MCF 10A (cell line): ENCODE results near the gene GRIN2C. TPM values are rescaled to one million over a fixed set of nuclear protein-coding genes. Genes with fewer than 3 reads are reported as not detected.
"Not testable (repeated sequence)": the region's sequence is repeated elsewhere in the genome, so short reads cannot be mapped to it uniquely, and the experiment has no call there.

Experiments
- BruUV-seq: library from RNA; stranded (reverse); fragments of 400-500 nt; replicated peaks from 2 replicates; lab custom pipeline; 2021; lab: Mats Ljungman, UMichigan
- CTCF ChIA-PET: fragments of 300-600 bp; sonication (Branson Sonifier 250); formaldehyde crosslinking; extraction: SDS; loops from one replicate; lab custom pipeline; 2021; ENCODE audit warnings: antibody characterized with exemption, inconsistent platforms; lab: Yijun Ruan, JAX
- POLR2A ChIA-PET: fragments of 300-600, 350-650 bp; sonication (Branson Sonifier 250); formaldehyde crosslinking; extraction: SDS; loops from one replicate; lab custom pipeline; 2020; ENCODE audit warnings: antibody characterized with exemption, inconsistent platforms; lab: Yijun Ruan, JAX
- DNase-seq: peaks from one replicate; pipeline ENCODE4 v3.0.0-alpha.2; 2018; ENCODE audit not compliant: unreplicated experiment
- H3K27ac Mint-ChIP-seq: one replicate; pipeline ENCODE4 v1.8.0; 2022; ENCODE audit warnings: mild to moderate bottlenecking, low read depth, mixed read lengths; ENCODE audit not compliant: unreplicated experiment
- H3K27me3 Mint-ChIP-seq: one replicate; pipeline ENCODE4 v1.8.0; 2022; ENCODE audit warnings: mixed read lengths; ENCODE audit not compliant: insufficient read depth, unreplicated experiment
- H3K36me3 Mint-ChIP-seq: one replicate; pipeline ENCODE4 v1.8.0; 2022; ENCODE audit warnings: mild to moderate bottlenecking, moderate library complexity, mixed read lengths; ENCODE audit not compliant: insufficient read depth, unreplicated experiment
- H3K4me1 Mint-ChIP-seq: one replicate; pipeline ENCODE4 v1.8.0; 2022; ENCODE audit warnings: mixed read lengths; ENCODE audit not compliant: insufficient read depth, unreplicated experiment
- H3K4me3 Mint-ChIP-seq: one replicate; pipeline ENCODE4 v1.8.0; 2022; ENCODE audit warnings: mild to moderate bottlenecking, moderate library complexity, mixed read lengths; ENCODE audit not compliant: unreplicated experiment
- H3K9me3 Mint-ChIP-seq: one replicate; pipeline ENCODE4 v1.8.0; 2022; ENCODE audit warnings: mixed read lengths; ENCODE audit not compliant: unreplicated experiment
- CTCF ChIP-seq: fragments of 200-600 bp; IDR thresholded peaks from one replicate; pipeline ENCODE4 v1.8.0; 2022; ENCODE audit warnings: antibody characterized with exemption, mild to moderate bottlenecking; ENCODE audit not compliant: unreplicated experiment
- intact Hi-C: fragments of 100-400 bp; cut with micrococcal nuclease; formaldehyde crosslinking; loops from 2 replicates; pipeline ENCODE4 v1.14.1; 2022
- total RNA-seq: library from RNA; stranded (reverse); gene quantifications from 2 replicates; pipeline ENCODE4 v1.2.3, GENCODE V29; 2022

Gene GRIN2C
- total RNA-seq, 1 experiment from 2014 or later, result 0.28 TPM

- BruUV-seq, result no TSS peak
- ChIA-PET CTCF (interaction anchor here (1.4 to 1.5 kb wide), 2 partner anchors 79 to 90 kb away, joined by 3 to 7 read pairs; no protein-coding TSS in a partner anchor), POLR2A (no interaction called here)
- peaks cover 22% of the 10 kb centered on the region for H3K4me1 Mint-ChIP-seq
- peaks cover 29% of the 10 kb centered on the region for H3K36me3 Mint-ChIP-seq
- peak; percentile 46 for DNase-seq
- TF ChIP-seq CTCF, result no peak
- no peaks in the 10 kb centered on the region for H3K27me3 Mint-ChIP-seq
- H3K4me3 Mint-ChIP-seq, result no peak overlapping the region
- no peaks in the 10 kb centered on the region for H3K9me3 Mint-ChIP-seq
- no peak overlapping the region for H3K27ac Mint-ChIP-seq
- intact Hi-C loops, result loop anchor here (5.0 kb wide), 1 partner anchor 332 kb away; no protein-coding TSS in a partner anchor
Observed at GRCh38 chr17:74870512-74870911, 10.8 kb upstream of the GRIN2C start.

GRCh38 chr17:74870028-74870427 lies 10.3 kb upstream of the GRIN2C start:
- H3K4me1 Mint-ChIP-seq, result peaks cover 22% of the 10 kb centered on the region
- BruUV-seq, H3K4me3 Mint-ChIP-seq, H3K27ac Mint-ChIP-seq, DNase-seq, CTCF ChIA-PET, H3K27me3 Mint-ChIP-seq, H3K9me3 Mint-ChIP-seq, POLR2A ChIA-PET: not testable (repeated sequence)
- H3K36me3 Mint-ChIP-seq, result peaks cover 33% of the 10 kb centered on the region
- intact Hi-C loops, result loop anchor here (5.0 kb wide), 1 partner anchor 332 kb away; no protein-coding TSS in a partner anchor

- ChIA-PET POLR2A (interaction anchor here (0.7 kb wide), 1 partner anchor 91 kb away, joined by 3 read pairs; no protein-coding TSS in a partner anchor), CTCF (interaction anchor here (0.6 to 2.0 kb wide), 5 partner anchors 10 to 592 kb away, joined by 3 to 5 read pairs (median 3); no protein-coding TSS in a partner anchor)
- intact Hi-C loops, result loop anchor here (10.0 kb wide), 1 partner anchor 304 kb away; the partner anchor contains the start of gene CD300H
- BruUV-seq, result no TSS peak
- Mint-ChIP-seq H3K4me1 (peaks cover 20% of the 10 kb centered on the region), H3K27ac (no peak overlapping the region), H3K27me3 (no peaks in the 10 kb centered on the region), H3K36me3 (peaks cover 36% of the 10 kb centered on the region), H3K4me3 (no peak overlapping the region), H3K9me3 (no peaks in the 10 kb centered on the region)
- DNase-seq, result no peak
- no peak for TF ChIP-seq CTCF
Observed at GRCh38 chr17:74868908-74869255, 9.2 kb upstream of the GRIN2C start.

GRCh38 chr17:74868251-74868907 lies 8.7 kb upstream of the GRIN2C start:
- H3K27ac Mint-ChIP-seq, result no peak overlapping the region
- ChIA-PET POLR2A (interaction anchor here (0.7 kb wide), 1 partner anchor 91 kb away, joined by 3 read pairs; no protein-coding TSS in a partner anchor), CTCF (interaction anchor here (0.5 to 2.0 kb wide), 8 partner anchors 10 to 591 kb away, joined by 3 to 5 read pairs (median 3); no protein-coding TSS in a partner anchor)
- H3K4me3 Mint-ChIP-seq, result no peak overlapping the region
- no peaks in the 10 kb centered on the region for H3K9me3 Mint-ChIP-seq
- H3K4me1 Mint-ChIP-seq, result peaks cover 18% of the 10 kb centered on the region
- no peaks in the 10 kb centered on the region for H3K27me3 Mint-ChIP-seq
- DNase-seq, result no peak
- TF ChIP-seq CTCF, result no peak
- BruUV-seq, result no TSS peak
- peaks cover 35% of the 10 kb centered on the region for H3K36me3 Mint-ChIP-seq
- intact Hi-C loops, result loop anchor here (10.0 kb wide), 1 partner anchor 304 kb away; the partner anchor contains the start of gene CD300H
